GM20000 (cell line): ENCODE data around the gene TNFSF13.
A peak's percentile ranks its signal among the peaks of the same experiment; 100 is the strongest.

ENCODE experiments used
- DNase-seq: peaks from one replicate; pipeline ENCODE4 v3.0.0; 2012; ENCODE audit warnings: low spot score
- CTCF ChIP-seq: IDR thresholded peaks from 2 replicates; pipeline ENCODE4 v1.5.1; 2012; ENCODE audit warnings: mild to moderate bottlenecking, control low read depth; ENCODE audit errors: extremely low read depth, missing control alignments

Gene TNFSF13

GRCh38 chr17:7551396-7551795 is 7.2 kb upstream of the TNFSF13 start:
- TF ChIP-seq CTCF: no peak
- DNase-seq: no peak

- DNase-seq: peak; percentile 82
- TF ChIP-seq CTCF: no peak
Observed at GRCh38 chr17:7552621-7553051, 5.9 kb upstream of the TNFSF13 start.

- no peak for DNase-seq
- no peak for TF ChIP-seq CTCF
Observed at GRCh38 chr17:7553356-7553755, 5.2 kb upstream of the TNFSF13 start.

- no peak for TF ChIP-seq CTCF
- DNase-seq: no peak
Observed at GRCh38 chr17:7555320-7555948, 3.1 kb upstream of the TNFSF13 start.

GRCh38 chr17:7556627-7557026 is 1.9 kb upstream of the TNFSF13 start:
- DNase-seq: no peak
- TF ChIP-seq CTCF: no peak

- no peak for TF ChIP-seq CTCF
- no peak for DNase-seq
Observed at GRCh38 chr17:7557147-7557764, 1.3 kb upstream of the TNFSF13 start.

GRCh38 chr17:7557775-7558543 is 591 bp upstream of the TNFSF13 start:
- DNase-seq: peak; percentile 72
- TF ChIP-seq CTCF: no peak
